ENCODE results near the gene WDR86.

- TF ChIP-seq CTCF (IDR thresholded peaks at IDR 0.05) (no peak), POLR2AphosphoS5 (IDR thresholded peaks at IDR 0.05) (no peak)
Observed at GRCh38 chr7:151382079-151382885, 27.6 kb downstream of the WDR86 start.

All from esophagus muscularis mucosa (tissue), 3 donors.